Left ventricle myocardium superior (tissue), 1 donor: Measurements from ENCODE around the gene MGMT. TPM values are rescaled to one million over a fixed set of nuclear protein-coding genes. Genes with fewer than 3 reads are reported as not detected.

Experiments used
- ATAC-seq: fragments of 200-7000 bp; cut with Tn5 transposase; one replicate; pipeline ENCODE4 v1.9.1; 2020; ENCODE audit warnings: mild to moderate bottlenecking, moderate library complexity
- DNase-seq: peaks from one replicate; pipeline ENCODE4 v3.0.0-alpha.2; 2020
- intact Hi-C: fragments of 100-400 bp; cut with micrococcal nuclease; formaldehyde crosslinking; loops from one replicate; pipeline ENCODE4 v1.11.0; 2022
- total RNA-seq: library from RNA; stranded (reverse); fragmentation: NEBNext Ultra II Directional; extraction: Animal tissue kit (Norgen Biotek cat#: 25700); gene quantifications from one replicate; pipeline ENCODE4 v1.2.1, GENCODE V29; 2021
- donor health status: DM: no; HTN: yes; CAD: no; lungs with severe emphysema.

MGMT gene
- total RNA-seq, 1 donor from 2014 or later = 16.7 TPM

- ATAC-seq = no peak
- intact Hi-C loops = no loop called here
Observed at GRCh38 chr10:129728246-129728820, 261.3 kb downstream of the MGMT start.

GRCh38 chr10:129728905-129729795 lies 262.1 kb downstream of the MGMT start:
- ATAC-seq (no peak), DNase-seq (no peak)
- intact Hi-C loops = no loop called here

More at GRCh38 chr10:129728246-129728820, 261.3 kb downstream of the MGMT start:
- no peak for DNase-seq

- intact Hi-C loops = no loop called here
- DNase-seq (no peak), ATAC-seq (no peak)
Observed at GRCh38 chr10:129730272-129730992, 263.4 kb downstream of the MGMT start.

DNA sequence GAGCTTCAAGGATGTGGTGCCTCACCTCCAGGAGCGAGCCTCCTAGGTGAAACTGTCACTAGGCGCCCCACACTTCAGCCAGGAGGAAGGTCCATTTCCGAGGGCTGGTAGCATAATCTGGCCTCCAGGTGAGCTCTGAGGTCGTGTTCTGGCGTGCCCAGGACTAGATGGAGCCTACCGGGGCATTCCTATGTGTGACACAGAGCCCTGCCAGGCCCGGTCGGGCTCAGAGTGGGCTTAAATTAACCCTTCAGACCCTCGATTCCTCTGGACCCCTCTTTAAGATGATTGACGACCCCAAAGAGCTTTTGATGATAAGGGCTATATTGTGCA lies 263.9 kb downstream of the MGMT start:
- no peak for ATAC-seq
- DNase-seq = no peak
- intact Hi-C loops = no loop called here

DNA sequence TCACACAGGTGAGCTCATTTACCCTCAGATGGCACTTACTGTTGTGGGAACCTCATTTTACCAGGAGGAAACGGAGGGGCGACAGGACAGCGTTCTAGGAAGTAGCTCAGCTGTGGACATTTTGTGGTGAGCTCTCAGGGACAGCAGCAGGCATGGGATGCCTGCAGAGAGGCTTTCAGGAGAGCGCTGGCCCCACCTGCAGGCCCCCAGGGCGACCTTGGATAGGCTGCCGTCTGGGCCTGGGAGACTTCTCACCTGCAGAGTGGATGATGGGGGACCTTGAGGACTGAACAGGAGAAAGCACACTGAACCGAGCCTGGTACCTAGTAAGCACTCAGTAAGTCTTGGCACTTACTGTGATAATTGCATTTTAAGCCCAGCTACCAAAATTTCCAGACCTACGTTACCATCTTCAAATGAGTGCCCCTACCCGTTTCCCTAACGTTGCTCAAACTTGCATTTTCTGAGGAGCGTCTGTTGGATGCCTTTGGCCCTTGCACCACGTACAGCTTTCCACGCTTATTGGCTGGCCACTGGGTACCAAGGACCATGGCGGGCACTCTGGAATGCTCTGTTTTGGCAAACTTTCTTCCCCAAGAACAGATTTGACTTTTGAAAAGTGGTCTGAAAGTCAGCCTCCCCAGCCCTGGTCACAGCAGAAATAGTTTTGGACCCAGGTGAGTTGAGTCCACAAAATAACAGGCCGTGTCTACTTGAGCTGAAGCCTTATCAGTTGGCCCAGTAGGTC lies 273.7 kb downstream of the MGMT start:
- DNase-seq = no peak
- intact Hi-C loops = no loop called here
- ATAC-seq = no peak

- DNase-seq (no peak), ATAC-seq (no peak)
- intact Hi-C loops = no loop called here
Observed at GRCh38 chr10:129741280-129741977, 274.4 kb downstream of the MGMT start.

DNA sequence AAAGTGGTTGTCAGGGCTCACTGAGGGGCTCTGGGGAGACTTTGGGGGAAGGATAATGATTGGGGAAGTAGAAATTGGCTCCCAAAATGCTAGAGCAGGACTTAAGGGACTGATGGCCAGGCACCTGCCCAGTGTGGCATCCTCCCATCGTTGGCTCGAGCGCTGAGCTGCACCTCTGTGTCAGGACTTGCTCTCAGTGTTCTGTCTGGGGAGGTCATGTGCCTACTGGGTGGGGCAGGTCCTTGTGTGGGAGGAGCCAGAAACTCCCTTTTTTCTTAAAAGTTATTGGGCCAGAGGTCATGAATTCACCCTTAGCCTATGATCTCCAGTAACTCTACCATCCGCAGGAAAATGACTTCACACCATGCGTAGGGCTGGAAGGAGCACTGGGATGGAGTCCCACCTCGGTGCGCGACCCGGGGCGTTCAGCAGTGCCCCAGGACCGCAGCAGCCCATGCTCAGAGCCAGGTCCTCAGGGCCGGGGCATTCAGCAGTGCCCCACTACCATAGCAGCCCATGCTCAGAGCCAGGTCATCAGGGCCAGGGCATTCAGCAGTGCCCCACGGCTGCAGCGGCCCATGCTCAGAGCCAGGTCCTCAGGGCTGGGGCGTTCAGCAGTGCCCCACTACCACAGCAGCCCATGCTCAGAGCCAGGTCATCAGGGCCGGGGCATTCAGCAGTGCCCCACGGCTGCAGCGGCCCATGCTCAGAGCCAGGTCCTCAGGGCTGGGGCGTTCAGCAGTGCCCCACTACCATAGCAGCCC lies 275.1 kb downstream of the MGMT start:
- no peak for DNase-seq

GRCh38 chr10:129742742-129743550 lies 275.9 kb downstream of the MGMT start:
- intact Hi-C loops = no loop called here
- DNase-seq (no peak), ATAC-seq (no peak)

More for the DNA sequence above, 275.1 kb downstream of the MGMT start:
- intact Hi-C loops = no loop called here
- no peak for ATAC-seq

DNA sequence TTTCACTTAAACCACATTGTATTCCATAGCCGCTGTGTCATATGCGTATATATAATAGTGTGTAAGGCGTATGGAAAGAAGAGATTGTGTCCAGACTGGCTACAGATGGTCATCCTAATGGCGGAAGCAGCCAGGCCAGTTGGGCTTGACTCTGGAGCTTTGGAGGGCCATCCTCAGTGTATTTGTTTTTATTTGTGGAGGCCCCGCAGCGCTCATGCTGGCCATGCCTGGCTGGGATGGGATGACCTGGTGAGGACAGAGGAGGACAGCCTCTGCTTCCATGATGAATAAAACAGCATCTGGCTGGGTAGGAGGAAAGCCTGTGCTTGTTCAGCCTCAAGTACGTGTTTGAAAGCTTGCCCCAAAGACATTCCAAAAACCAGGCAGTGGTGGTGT lies 276.7 kb downstream of the MGMT start:
- DNase-seq (no peak), ATAC-seq (no peak)
- intact Hi-C loops = no loop called here

GRCh38 chr10:129744134-129745111 lies 277.4 kb downstream of the MGMT start:
- ATAC-seq = no peak
- intact Hi-C loops = no loop called here
- no peak for DNase-seq

GRCh38 chr10:129745186-129745750 lies 278.2 kb downstream of the MGMT start:
- ATAC-seq (no peak), DNase-seq (no peak)
- intact Hi-C loops = no loop called here

GRCh38 chr10:129754211-129755050 lies 287.4 kb downstream of the MGMT start:
- intact Hi-C loops = no loop called here
- DNase-seq (no peak), ATAC-seq (no peak)

- no peak for DNase-seq
- intact Hi-C loops = no loop called here
- ATAC-seq = no peak
Observed at GRCh38 chr10:129755158-129755591, 288.1 kb downstream of the MGMT start.

DNA sequence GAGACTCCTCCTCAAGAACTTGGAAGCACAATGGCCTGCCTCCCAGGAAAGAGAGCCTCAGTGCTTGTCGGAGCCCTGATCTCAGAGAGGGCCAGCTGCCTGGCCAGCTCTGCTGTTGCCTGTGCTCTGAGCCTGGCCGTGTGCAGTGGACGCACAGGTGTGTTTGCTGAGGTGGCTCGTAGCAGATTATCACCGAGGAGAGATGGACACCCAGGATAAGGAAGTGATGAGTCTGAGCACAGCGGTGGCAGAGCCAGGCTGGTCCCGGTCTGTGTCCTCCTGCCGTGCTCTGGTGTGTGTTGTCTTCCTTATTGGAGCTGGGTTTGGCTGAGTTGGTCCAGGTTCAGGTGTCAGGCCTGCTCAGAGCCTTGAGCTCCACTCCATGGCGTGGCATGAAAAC lies 288.6 kb downstream of the MGMT start:
- intact Hi-C loops = no loop called here
- ATAC-seq (no peak), DNase-seq (no peak)
